Spleen (tissue), 7 donors: ENCODE results near the gene ATOSA.

Source experiments
- CTCF ChIP-seq, 11 experiments: fragments of 200-600 bp in 7 of 11; fragments of 450-650 bp in 4 of 11; sonication (generic) in 4 of 11; IDR thresholded peaks in 8 of 11; conservative IDR thresholded peaks in 3 of 11; 1 replicate in 7 of 11; 2 replicates in 4 of 11; pipeline versions ENCODE4 v1.4.0 to v1.8.0; 2016 to 2021; ENCODE audit warnings: antibody characterized with exemption in 11 of 11, inconsistent platforms in 4 of 11, mild to moderate bottlenecking in 1 of 11
- POLR2AphosphoS5 ChIP-seq, 3 donors: sonication (generic); formaldehyde crosslinking; IDR thresholded peaks; one replicate each; pipeline ENCODE4 v1.5.1; 2017; ENCODE audit warnings: antibody characterized with exemption in 3 of 3
- donor health status: DM: no; HTN: no; CAD: no; lungs with moderate emphysema.
- donor health status: DM: no; HTN: no; CAD: no.
- donor health status: DM: no; HTN: no; CAD: no.

- no peak for TF ChIP-seq POLR2AphosphoS5 (IDR thresholded peaks at IDR 0.05)
- no peak for TF ChIP-seq CTCF (IDR thresholded peaks at IDR 0.05 in 8 of 11, conservative IDR thresholded peaks at IDR 0.05 in 3 of 11)
These were observed 26.2 kb downstream of the ATOSA start for GRCh38 chr15:52652984-52653383.
